ENCODE data around the gene APLF.

DNA sequence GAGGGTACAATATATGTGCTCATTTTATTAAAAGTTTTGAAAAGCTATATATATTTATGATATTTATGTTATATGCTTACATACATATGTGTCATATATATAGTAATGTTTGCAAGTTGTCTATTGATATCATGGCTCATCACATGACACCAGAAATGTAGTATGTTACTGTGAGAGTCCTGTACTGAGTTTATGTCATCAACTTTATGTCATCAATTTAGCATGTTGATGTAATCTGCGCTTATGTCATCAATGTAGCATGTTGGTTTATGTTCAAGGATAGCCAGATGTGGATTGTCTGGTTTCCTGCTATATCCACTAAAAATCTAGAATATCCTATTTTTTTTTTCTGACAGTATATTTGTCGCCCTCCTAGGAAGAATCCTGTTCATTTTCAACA lies 77.4 kb downstream of the APLF start:
- TF ChIP-seq, protein P1, sequence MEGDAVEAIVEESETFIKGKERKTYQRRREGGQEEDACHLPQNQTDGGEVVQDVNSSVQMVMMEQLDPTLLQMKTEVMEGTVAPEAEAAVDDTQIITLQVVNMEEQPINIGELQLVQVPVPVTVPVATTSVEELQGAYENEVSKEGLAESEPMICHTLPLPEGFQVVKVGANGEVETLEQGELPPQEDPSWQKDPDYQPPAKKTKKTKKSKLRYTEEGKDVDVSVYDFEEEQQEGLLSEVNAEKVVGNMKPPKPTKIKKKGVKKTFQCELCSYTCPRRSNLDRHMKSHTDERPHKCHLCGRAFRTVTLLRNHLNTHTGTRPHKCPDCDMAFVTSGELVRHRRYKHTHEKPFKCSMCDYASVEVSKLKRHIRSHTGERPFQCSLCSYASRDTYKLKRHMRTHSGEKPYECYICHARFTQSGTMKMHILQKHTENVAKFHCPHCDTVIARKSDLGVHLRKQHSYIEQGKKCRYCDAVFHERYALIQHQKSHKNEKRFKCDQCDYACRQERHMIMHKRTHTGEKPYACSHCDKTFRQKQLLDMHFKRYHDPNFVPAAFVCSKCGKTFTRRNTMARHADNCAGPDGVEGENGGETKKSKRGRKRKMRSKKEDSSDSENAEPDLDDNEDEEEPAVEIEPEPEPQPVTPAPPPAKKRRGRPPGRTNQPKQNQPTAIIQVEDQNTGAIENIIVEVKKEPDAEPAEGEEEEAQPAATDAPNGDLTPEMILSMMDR (IDR thresholded peaks at IDR 0.05; ENCODE audit: low read depth, low read length, missing input control) = no peak
- TF ChIP-seq SP1 (IDR thresholded peaks at IDR 0.05) (no peak), YY1 (IDR thresholded peaks at IDR 0.05) (no peak), TAF1 (conservative IDR thresholded peaks at IDR 0.05) (no peak), REST (IDR thresholded peaks at IDR 0.05) (no peak), GABPA (IDR thresholded peaks at IDR 0.05 in 1 of 2, conservative IDR thresholded peaks at IDR 0.05 in 1 of 2) (no peak), RAD21 (IDR thresholded peaks at IDR 0.05) (no peak)

Measured in liver (tissue), 3 donors.